Testis (tissue), 3 donors: Measurements from ENCODE around the gene NCOR1. TPM values are rescaled to one million over a fixed set of nuclear protein-coding genes. Genes with fewer than 3 reads are reported as not detected.
A peak's percentile ranks its signal among the peaks of the same experiment; 100 is the strongest.

ENCODE experiments used
- DNase-seq: peaks from one replicate; pipeline ENCODE4 v3.0.0-alpha.2; 2019
- H3K27ac ChIP-seq, 2 donors: fragments of 200-600 bp; sonication (generic); one replicate each; pipeline ENCODE4 v1.5.1; 2019
- H3K27me3 ChIP-seq: fragments of 200-600 bp; sonication (generic); one replicate; pipeline ENCODE4 v1.5.1; 2019
- H3K36me3 ChIP-seq: fragments of 200-600 bp; sonication (generic); one replicate; pipeline ENCODE4 v1.5.1; 2017; ENCODE audit warnings: low read depth; ENCODE audit errors: missing control alignments
- H3K4me1 ChIP-seq: fragments of 200-600 bp; sonication (generic); one replicate; pipeline ENCODE4 v1.5.1; 2019
- H3K4me3 ChIP-seq, 2 donors: fragments of 200-600 bp; sonication (generic); one replicate each; pipeline ENCODE4 v1.5.1; 2017 to 2019
- H3K9me3 ChIP-seq: fragments of 200-600 bp; sonication (generic); one replicate; pipeline ENCODE4 v1.5.1; 2017
- POLR2A ChIP-seq: fragments of 450-650 bp; IDR thresholded peaks from one replicate; pipeline ENCODE4 v1.6.1; 2017; ENCODE audit warnings: antibody characterized with exemption, mild to moderate bottlenecking, moderate library complexity
- WGBS, 2 donors: methylation state at CpG; one replicate each; pipeline ENCODE4 v1.1.5; 2018; 5-methylcytosine and 5-hydroxymethylcytosine counted together
- intact Hi-C: fragments of 100-400 bp; cut with DNase I; formaldehyde crosslinking; loops from one replicate; pipeline ENCODE4 v1.15.1; 2023; ENCODE audit warnings: low total_unique reads
- polyA plus RNA-seq: library from polyadenylated mRNA; stranded (reverse); fragments of 350-450 nt; fragmentation: Illumina TruSeq; extraction: RNeasy Lipid Tissue Mini Kit (QIAGEN cat#74804); gene quantifications from one replicate; pipeline ENCODE4 v1.2.3, GENCODE V29; 2014; ENCODE audit warnings: low read depth, low replicate concordance; ENCODE audit not compliant: insufficient read depth
- total RNA-seq, 2 donors: library from RNA; depleted of rRNA; stranded (reverse); fragments of >200 nt; gene quantifications; one replicate each; pipeline ENCODE4 v1.2.3, GENCODE V29; 2016
- TF ChIP-seq, protein P1 (sequence below), 3 experiments: fragments of 450-650 bp in 2 of 3; fragments of 200-600 bp in 1 of 3; sonication (generic) in 1 of 3; IDR thresholded peaks; one replicate each; pipeline ENCODE4 v1.5.1; 2016 to 2019; ENCODE audit warnings: antibody characterized with exemption in 3 of 3, mild to moderate bottlenecking in 2 of 3, moderate library complexity in 1 of 3

The NCOR1 gene
- total and polyA plus RNA-seq, 3 donors from 2014 or later = 88.6 to 281 (median 270) TPM

DNA sequence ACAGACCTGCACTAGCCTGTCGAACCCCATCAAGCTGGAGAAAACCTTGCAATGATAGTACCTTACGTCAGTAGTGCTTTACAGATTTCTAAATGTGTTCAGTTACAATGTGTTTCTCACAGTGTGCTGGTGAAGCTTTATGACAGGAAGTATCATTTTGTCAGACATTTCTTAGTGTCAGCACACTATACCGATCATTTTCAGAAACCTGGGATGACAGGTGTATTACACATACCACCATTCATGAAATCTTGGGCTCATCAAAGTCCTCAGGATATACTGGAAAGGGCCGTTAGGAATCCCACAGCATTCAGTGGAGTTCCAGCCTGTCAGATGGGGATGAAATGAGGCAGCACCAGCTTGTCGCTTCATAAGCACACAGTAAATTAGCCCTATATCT, 188.4 kb downstream of the NCOR1 start:
- Histone ChIP-seq H3K27ac (no peak overlapping the region), H3K9me3 (no peaks in the 10 kb centered on the region), H3K27me3 (no peaks in the 10 kb centered on the region), H3K4me3 (no peak overlapping the region), H3K36me3 (peaks cover 4% of the 10 kb centered on the region), H3K4me1 (no peaks in the 10 kb centered on the region)
- TF ChIP-seq, protein P1, sequence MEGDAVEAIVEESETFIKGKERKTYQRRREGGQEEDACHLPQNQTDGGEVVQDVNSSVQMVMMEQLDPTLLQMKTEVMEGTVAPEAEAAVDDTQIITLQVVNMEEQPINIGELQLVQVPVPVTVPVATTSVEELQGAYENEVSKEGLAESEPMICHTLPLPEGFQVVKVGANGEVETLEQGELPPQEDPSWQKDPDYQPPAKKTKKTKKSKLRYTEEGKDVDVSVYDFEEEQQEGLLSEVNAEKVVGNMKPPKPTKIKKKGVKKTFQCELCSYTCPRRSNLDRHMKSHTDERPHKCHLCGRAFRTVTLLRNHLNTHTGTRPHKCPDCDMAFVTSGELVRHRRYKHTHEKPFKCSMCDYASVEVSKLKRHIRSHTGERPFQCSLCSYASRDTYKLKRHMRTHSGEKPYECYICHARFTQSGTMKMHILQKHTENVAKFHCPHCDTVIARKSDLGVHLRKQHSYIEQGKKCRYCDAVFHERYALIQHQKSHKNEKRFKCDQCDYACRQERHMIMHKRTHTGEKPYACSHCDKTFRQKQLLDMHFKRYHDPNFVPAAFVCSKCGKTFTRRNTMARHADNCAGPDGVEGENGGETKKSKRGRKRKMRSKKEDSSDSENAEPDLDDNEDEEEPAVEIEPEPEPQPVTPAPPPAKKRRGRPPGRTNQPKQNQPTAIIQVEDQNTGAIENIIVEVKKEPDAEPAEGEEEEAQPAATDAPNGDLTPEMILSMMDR (IDR thresholded peaks at IDR 0.05) = no peak
- TF ChIP-seq POLR2A = no peak
- intact Hi-C loops = no loop called here
- DNase-seq = no peak
- 84 to 92% methylated on average over 5 of the region's 5 CpGs for WGBS, 2 donors

DNA sequence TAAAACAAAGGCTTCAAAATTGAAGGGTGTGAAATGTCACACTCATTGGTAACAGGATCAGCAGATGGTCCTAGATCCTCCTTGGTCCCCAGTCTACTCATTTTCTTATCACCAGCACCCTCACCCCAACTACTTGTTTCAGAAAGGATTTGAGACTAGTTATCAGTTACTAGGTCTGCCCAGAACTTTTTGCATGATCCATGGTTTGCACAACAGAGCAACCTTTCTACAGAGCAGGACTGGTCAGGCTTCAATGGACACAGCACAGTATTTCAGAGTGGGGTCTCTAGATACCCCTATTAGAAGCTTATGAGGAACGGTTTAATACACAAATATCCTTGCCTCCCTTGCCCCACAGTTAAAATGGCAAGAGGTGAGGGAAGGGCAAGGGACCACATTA, 190.1 kb downstream of the NCOR1 start:
- Histone ChIP-seq H3K36me3 (peaks cover 4% of the 10 kb centered on the region), H3K27ac (no peak overlapping the region), H3K4me1 (no peaks in the 10 kb centered on the region), H3K27me3 (no peaks in the 10 kb centered on the region), H3K4me3 (no peak overlapping the region), H3K9me3 (no peaks in the 10 kb centered on the region)
- DNase-seq = no peak
- intact Hi-C loops = no loop called here
- 91 to 94% methylated on average over 1 of the region's 1 CpG for WGBS, 2 donors
- TF ChIP-seq, protein P1 (IDR thresholded peaks at IDR 0.05) = no peak
- no peak for TF ChIP-seq POLR2A

DNA sequence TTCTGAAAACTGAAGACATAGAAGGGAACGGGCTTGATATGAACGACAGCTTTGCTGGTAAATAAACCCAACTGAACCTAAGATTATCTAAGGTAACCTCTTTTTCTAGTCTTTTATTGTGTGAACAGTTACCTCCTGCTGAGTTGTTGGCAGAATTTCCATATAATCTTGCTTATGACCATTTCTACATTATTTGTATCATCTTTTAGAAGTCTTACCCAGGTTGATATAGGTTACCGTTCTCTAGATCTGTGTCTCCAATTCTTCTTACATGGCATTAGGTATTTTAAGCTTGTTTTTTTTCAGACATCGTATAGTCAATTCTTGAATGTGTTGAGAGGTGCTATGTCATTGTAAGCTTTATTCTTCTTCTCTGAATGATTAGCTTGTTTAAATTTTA, 191.5 kb downstream of the NCOR1 start:
- TF ChIP-seq, protein P1 (IDR thresholded peaks at IDR 0.05) = no peak
- TF ChIP-seq POLR2A = no peak
- Histone ChIP-seq H3K4me1 (no peaks in the 10 kb centered on the region), H3K4me3 (no peak overlapping the region), H3K9me3 (no peaks in the 10 kb centered on the region), H3K27ac (no peak overlapping the region), H3K36me3 (peaks cover 1% of the 10 kb centered on the region), H3K27me3 (no peaks in the 10 kb centered on the region)
- no peak for DNase-seq
- intact Hi-C loops = no loop called here
- WGBS, 2 donors = 72% methylated on average over 4 of the region's 4 CpGs

DNA sequence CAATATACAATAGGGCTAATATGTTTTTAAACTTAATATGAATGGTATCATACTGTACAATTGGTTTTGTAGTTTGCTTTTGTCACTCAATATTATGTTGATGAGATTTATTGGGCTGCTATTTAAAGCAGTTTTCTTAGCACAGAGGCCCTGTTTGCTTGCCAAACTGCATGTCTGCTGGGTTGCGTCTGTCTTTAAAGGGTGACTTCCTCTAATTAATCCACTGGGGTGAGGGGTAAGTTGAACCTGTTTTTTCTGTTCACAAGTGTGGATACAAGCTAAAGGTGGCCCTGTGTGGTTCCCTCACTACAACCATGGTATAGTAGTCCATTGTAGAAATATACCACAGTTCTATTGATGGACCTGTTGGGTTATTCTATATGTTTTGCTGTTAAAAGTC, 196.0 kb downstream of the NCOR1 start:
- intact Hi-C loops = no loop called here
- no peaks in the 10 kb centered on the region for H3K36me3 ChIP-seq
- DNase-seq = no peak
- no peaks in the 10 kb centered on the region for H3K9me3 ChIP-seq
- no peaks in the 10 kb centered on the region for H3K4me1 ChIP-seq
- TF ChIP-seq POLR2A = no peak
- TF ChIP-seq, protein P1 (IDR thresholded peaks at IDR 0.05) = no peak
- no peak overlapping the region for H3K27ac ChIP-seq
- no peaks in the 10 kb centered on the region for H3K27me3 ChIP-seq
- H3K4me3 ChIP-seq = no peak overlapping the region
- WGBS, 2 donors = 82 to 93% methylated on average over 1 of the region's 1 CpG

DNA sequence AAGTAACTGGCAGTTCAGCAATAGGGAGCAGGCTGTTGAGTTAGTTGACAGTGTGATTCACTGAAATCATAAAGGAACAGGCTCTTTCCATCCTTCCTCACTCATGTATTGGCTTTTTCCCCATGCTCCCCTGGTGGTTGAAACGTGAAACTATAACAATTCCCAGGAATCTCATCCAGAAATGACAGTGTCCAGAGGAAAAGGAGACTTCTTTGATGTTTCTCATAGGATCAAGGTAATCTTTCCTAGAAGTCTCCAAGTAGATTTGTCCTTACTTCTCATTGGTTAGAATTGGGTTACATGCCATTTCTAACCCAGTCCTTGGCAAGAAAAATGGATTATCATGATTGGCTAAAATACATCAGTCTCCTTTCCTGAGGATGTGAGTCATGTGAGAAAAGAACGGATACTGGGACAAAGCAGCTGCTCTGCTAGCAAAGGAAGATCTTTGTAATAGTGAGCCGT, 201.4 kb downstream of the NCOR1 start:
- Histone ChIP-seq H3K36me3 (no peaks in the 10 kb centered on the region), H3K4me1 (no peaks in the 10 kb centered on the region), H3K4me3 (no peak overlapping the region), H3K9me3 (no peaks in the 10 kb centered on the region), H3K27me3 (no peaks in the 10 kb centered on the region), H3K27ac (no peak overlapping the region)
- TF ChIP-seq, protein P1 (IDR thresholded peaks at IDR 0.05) = peak; percentile 24 to 44 (median 41)
- TF ChIP-seq POLR2A = no peak
- intact Hi-C loops = no loop called here
- no peak for DNase-seq
- 53 to 60% methylated on average over 3 of the region's 3 CpGs for WGBS, 2 donors
